ENCODE results near the gene ERVH48-1.
"Not testable (repeated sequence)": the region's sequence is repeated elsewhere in the genome, so short reads cannot be mapped to it uniquely, and the experiment has no call there.

ERVH48-1 gene

DNA sequence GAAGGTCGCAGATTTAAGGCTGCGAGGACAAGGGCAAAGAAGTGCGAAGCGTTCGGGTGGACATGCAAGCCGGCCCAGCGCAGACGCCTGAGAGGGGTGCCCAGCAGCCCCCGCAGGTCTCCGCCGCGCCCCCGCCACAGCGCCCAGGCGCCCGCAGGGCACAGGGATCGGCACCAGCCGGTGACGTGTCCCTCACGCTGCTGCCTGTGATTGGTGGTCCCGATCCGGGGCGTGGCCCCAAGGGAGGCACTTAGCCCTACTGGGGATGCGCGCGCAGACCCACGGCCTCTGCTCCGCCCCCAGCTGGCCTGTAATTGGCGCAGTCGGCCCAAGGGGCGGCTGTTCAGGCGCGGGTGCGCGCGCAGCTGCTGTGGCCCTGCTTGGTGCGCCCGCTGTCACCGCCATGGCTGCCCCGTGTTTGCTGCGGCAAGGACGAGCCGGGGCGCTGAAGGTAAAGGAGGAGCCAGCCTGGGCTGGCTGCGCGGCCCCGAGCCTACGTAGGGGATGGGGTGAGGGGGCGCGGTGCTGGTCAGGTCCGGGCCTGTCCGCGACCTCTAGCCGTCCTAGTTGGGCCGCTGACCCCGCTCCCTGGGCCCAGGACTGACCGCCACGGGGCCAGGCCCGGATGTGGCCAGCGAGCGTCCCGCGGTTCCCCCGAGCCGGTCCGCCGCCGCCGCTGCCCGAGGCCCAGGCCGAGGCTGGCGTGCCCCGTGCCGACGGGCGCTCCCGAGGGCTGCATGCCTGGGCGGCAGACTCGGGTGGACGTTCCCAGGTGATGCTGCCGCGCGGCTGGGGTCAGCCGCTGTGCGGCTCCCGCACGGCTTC lies 32.3 kb downstream of the ERVH48-1 start, which contains the start of gene NDUFV3:
Gene NDUFV3, plus strand, starts transcription at position 379 of the 825 bp plus-strand sequence. Its CDS starts 25 bp downstream, at position 404.
- Histone ChIP-seq H3K27ac (ENCODE audit: low read length) (peak within 1 kb of the TSS; percentile 92), H3K9ac (ENCODE audit: low read depth, low read length) (peak within 1 kb of the TSS; percentile 89; the same call in 1 of the 2 replicates), H3K4me1 (ENCODE audit: insufficient read depth, low read length) (no peaks in the 10 kb centered on the region; the same call in 1 of the 2 replicates), H3K4me3 (ENCODE audit: low read length) (peak within 1 kb of the TSS; percentile 97), H3K9me3 (ENCODE audit: insufficient read depth, low read depth, low read length) (no peaks in the 10 kb centered on the region), H3K27me3 (ENCODE audit: insufficient read depth, low read length) (no peaks in the 10 kb centered on the region), H3K36me3 (ENCODE audit: insufficient read depth, low read depth, low read length) (peaks cover 22% of the 10 kb centered on the region)

- no peaks in the 10 kb centered on the region; the same call in 1 of the 2 replicates for H3K4me1 ChIP-seq (ENCODE audit: insufficient read depth, low read length)
- peak overlapping the region; percentile 89; the same call in 1 of the 2 replicates for H3K9ac ChIP-seq (ENCODE audit: low read depth, low read length)
- H3K27ac ChIP-seq (ENCODE audit: low read length), result peak overlapping the region; percentile 92
- H3K27me3 ChIP-seq (ENCODE audit: insufficient read depth, low read length), result no peaks in the 10 kb centered on the region
- peak overlapping the region; percentile 97 for H3K4me3 ChIP-seq (ENCODE audit: low read length)
- no peaks in the 10 kb centered on the region for H3K9me3 ChIP-seq (ENCODE audit: insufficient read depth, low read depth, low read length)
- peaks cover 16% of the 10 kb centered on the region for H3K36me3 ChIP-seq (ENCODE audit: insufficient read depth, low read depth, low read length)
These were observed 32.9 kb downstream of the ERVH48-1 start for GRCh38 chr21:42892582-42892930.

GRCh38 chr21:42887326-42887725 lies 38.1 kb downstream of the ERVH48-1 start:
- Histone ChIP-seq H3K27me3 (ENCODE audit: insufficient read depth, low read length) (no peaks in the 10 kb centered on the region), H3K27ac (ENCODE audit: low read length) (no peak overlapping the region), H3K4me1 (ENCODE audit: insufficient read depth, low read length) (no peaks in the 10 kb centered on the region; the same call in 1 of the 2 replicates), H3K36me3 (ENCODE audit: insufficient read depth, low read depth, low read length) (no peaks in the 10 kb centered on the region), H3K9me3 (ENCODE audit: insufficient read depth, low read depth, low read length) (no peaks in the 10 kb centered on the region), H3K4me3 (ENCODE audit: low read length) (no peak overlapping the region), H3K9ac (ENCODE audit: low read depth, low read length) (no peak overlapping the region)

DNA sequence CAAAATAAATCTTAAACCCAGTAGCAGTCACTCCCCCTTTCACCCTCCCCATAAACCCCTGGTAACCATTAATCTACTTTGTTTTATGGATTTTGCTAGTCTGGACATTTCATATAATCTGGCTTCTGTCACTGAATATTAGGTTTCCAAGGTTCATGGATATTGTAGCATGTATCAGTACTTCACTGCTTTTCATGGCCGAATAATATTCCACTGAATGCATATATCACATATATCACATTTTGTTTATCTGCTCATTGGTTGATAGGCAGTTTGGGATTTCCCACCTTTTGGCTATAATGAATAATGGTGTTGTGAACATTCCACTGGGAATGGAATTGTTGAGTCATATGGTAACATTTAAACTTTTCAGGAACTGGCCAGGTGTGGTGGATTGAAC lies 41.5 kb downstream of the ERVH48-1 start:
- no peak overlapping the region for H3K9ac ChIP-seq (ENCODE audit: low read depth, low read length)
- H3K9me3 ChIP-seq (ENCODE audit: insufficient read depth, low read depth, low read length), result no peaks in the 10 kb centered on the region
- H3K27ac ChIP-seq (ENCODE audit: low read length), result no peak overlapping the region
- no peaks in the 10 kb centered on the region for H3K36me3 ChIP-seq (ENCODE audit: insufficient read depth, low read depth, low read length)
- no peaks in the 10 kb centered on the region for H3K27me3 ChIP-seq (ENCODE audit: insufficient read depth, low read length)
- 0 out of 2 replicates have a peak, but pooled peaks cover 2% of the 10 kb centered on the region for H3K4me1 ChIP-seq (ENCODE audit: insufficient read depth, low read length)
- no peak overlapping the region for H3K4me3 ChIP-seq (ENCODE audit: low read length)

- H3K4me3 ChIP-seq (ENCODE audit: low read length), result peak overlapping the region; percentile 95
- H3K36me3 ChIP-seq (ENCODE audit: insufficient read depth, low read depth, low read length), result peaks cover 17% of the 10 kb centered on the region
- H3K27me3 ChIP-seq (ENCODE audit: insufficient read depth, low read length), result no peaks in the 10 kb centered on the region
- H3K4me1 ChIP-seq (ENCODE audit: insufficient read depth, low read length), result 0 out of 2 replicates have a peak, but pooled peaks cover 5% of the 10 kb centered on the region
- H3K9ac ChIP-seq (ENCODE audit: low read depth, low read length), result peak overlapping the region; percentile 89
- H3K27ac ChIP-seq (ENCODE audit: low read length), result no peak overlapping the region
- H3K9me3 ChIP-seq (ENCODE audit: insufficient read depth, low read depth, low read length), result no peaks in the 10 kb centered on the region
These were observed 45.1 kb downstream of the ERVH48-1 start for GRCh38 chr21:42880352-42880751.

DNA sequence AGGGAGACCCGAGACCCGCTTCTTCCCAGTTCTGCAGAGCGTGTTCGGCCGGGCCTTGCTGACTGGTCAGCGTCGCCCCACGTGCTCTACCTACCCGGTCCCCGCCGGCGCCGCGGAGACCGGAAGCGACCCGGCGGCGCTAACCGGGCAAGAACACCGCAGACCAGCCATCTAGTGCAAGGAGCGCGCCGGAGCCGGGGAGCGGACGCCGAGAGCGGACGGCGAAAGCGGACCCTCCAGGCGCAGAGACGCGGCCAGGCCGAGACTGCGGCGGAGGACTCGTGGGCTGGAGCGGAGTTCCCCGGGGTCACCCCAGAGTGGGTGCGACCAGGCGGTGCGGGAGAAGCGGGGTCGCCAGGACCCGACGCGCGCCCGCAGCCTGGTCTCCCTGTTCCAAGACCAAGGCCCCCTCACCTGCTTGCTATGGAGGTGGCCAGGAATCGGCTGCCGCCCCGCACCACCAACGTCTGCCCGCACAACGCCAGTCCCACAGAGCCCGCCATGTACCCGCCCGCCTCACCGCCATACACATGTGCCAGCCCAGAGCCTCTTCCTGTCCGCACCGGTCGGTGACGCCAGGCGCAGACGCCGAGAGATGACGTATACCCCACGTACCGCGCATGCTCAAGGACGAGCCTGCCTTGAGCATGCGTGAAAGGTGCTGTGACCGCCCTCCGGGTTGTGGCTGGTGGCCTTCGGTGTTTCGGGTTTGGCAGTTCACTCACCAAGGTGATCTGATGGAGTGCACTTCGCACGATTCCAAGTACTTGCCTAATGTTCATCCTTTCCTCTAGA lies 46.2 kb downstream of the ERVH48-1 start, which contains the start of gene WDR4:
Gene WDR4, minus strand, starts transcription at position 547 of the 795 bp plus-strand sequence. Its CDS starts 44 bp downstream, at position 503.
- no peaks in the 10 kb centered on the region for H3K9me3 ChIP-seq (ENCODE audit: insufficient read depth, low read depth, low read length)
- H3K27me3 ChIP-seq (ENCODE audit: insufficient read depth, low read length), result no peaks in the 10 kb centered on the region

GRCh38 chr21:42878678-42878992 lies 46.8 kb downstream of the ERVH48-1 start:
- Histone ChIP-seq H3K27me3 (ENCODE audit: insufficient read depth, low read length) (no peaks in the 10 kb centered on the region), H3K9ac (ENCODE audit: low read depth, low read length) (peak overlapping the region; percentile 89), H3K9me3 (ENCODE audit: insufficient read depth, low read depth, low read length) (no peaks in the 10 kb centered on the region), H3K36me3 (ENCODE audit: insufficient read depth, low read depth, low read length) (peaks cover 33% of the 10 kb centered on the region), H3K4me3 (ENCODE audit: low read length) (peak overlapping the region; percentile 95), H3K4me1 (ENCODE audit: insufficient read depth, low read length) (0 out of 2 replicates have a peak, but pooled peaks cover 5% of the 10 kb centered on the region), H3K27ac (ENCODE audit: low read length) (peak overlapping the region; percentile 55)

More for the DNA sequence above, 46.2 kb downstream of the ERVH48-1 start, which contains the start of gene WDR4:
- H3K4me3 ChIP-seq (ENCODE audit: low read length), result peak within 1 kb of the TSS; percentile 95
- H3K36me3 ChIP-seq (ENCODE audit: insufficient read depth, low read depth, low read length), result peaks cover 28% of the 10 kb centered on the region
- H3K4me1 ChIP-seq (ENCODE audit: insufficient read depth, low read length), result 0 out of 2 replicates have a peak, but pooled peaks cover 5% of the 10 kb centered on the region
- H3K27ac ChIP-seq (ENCODE audit: low read length), result peak within 1 kb of the TSS; percentile 55
- H3K9ac ChIP-seq (ENCODE audit: low read depth, low read length), result peak within 1 kb of the TSS; percentile 89

GRCh38 chr21:42875811-42876210 lies 49.6 kb downstream of the ERVH48-1 start:
- H3K9me3 ChIP-seq (ENCODE audit: insufficient read depth, low read depth, low read length); H3K4me3 ChIP-seq (ENCODE audit: low read length); H3K9ac ChIP-seq (ENCODE audit: low read depth, low read length); H3K4me1 ChIP-seq (ENCODE audit: insufficient read depth, low read length); H3K27me3 ChIP-seq (ENCODE audit: insufficient read depth, low read length); H3K27ac ChIP-seq (ENCODE audit: low read length): not testable (repeated sequence)
- H3K36me3 ChIP-seq (ENCODE audit: insufficient read depth, low read depth, low read length), result peaks cover 61% of the 10 kb centered on the region

DNA sequence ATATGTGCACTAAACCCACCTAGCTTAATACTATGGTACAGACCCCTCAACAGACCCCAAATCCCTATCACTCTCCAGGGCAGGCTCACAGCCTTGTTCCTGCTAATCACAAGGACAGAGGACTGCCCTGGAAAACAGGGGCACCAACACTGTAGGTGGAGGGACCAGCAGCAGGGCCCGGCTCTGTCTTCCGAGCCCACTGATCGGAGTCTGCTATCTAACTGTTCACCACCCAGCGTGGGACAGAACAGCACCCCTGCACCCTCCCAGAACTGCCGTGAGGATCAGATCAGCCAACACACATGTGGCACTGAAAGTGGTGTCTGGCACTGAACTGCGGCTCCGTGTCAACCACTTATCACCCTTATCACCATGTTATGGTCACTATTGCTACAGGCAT lies 52.3 kb downstream of the ERVH48-1 start:
- Histone ChIP-seq H3K9ac (ENCODE audit: low read depth, low read length) (no peak overlapping the region), H3K36me3 (ENCODE audit: insufficient read depth, low read depth, low read length) (peaks cover 88% of the 10 kb centered on the region)

DNA sequence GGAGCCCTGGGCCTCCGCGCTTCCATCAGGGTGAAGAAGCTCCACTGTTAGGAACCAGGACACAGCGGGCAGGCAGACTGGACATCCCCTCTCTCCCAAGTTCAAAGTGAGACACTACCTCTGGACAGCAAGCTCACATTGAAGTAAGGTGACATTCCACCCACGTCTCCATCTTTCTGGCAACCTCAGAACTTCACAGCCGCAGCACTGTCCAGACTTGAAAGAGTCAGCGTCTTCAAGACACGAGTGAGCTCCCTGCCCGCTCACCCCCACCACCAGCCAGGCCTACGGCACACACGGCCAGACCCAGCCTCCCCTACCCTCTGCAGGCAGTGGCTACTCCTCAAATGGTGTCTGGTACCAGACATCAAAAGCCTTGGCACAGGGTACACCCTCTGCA lies 57.2 kb downstream of the ERVH48-1 start:
- Histone ChIP-seq H3K9ac (ENCODE audit: low read depth, low read length) (no peak overlapping the region), H3K27me3 (ENCODE audit: insufficient read depth, low read length) (no peaks in the 10 kb centered on the region), H3K9me3 (ENCODE audit: insufficient read depth, low read depth, low read length) (no peaks in the 10 kb centered on the region), H3K4me3 (ENCODE audit: low read length) (no peak overlapping the region), H3K36me3 (ENCODE audit: insufficient read depth, low read depth, low read length) (peaks cover 91% of the 10 kb centered on the region), H3K27ac (ENCODE audit: low read length) (no peak overlapping the region), H3K4me1 (ENCODE audit: insufficient read depth, low read length) (no peaks in the 10 kb centered on the region)

More for the DNA sequence above, 52.3 kb downstream of the ERVH48-1 start:
- Histone ChIP-seq H3K4me1 (ENCODE audit: insufficient read depth, low read length) (0 out of 2 replicates have a peak, but pooled peaks cover under 1% of the 10 kb centered on the region), H3K9me3 (ENCODE audit: insufficient read depth, low read depth, low read length) (no peaks in the 10 kb centered on the region), H3K27me3 (ENCODE audit: insufficient read depth, low read length) (no peaks in the 10 kb centered on the region), H3K4me3 (ENCODE audit: low read length) (no peak overlapping the region), H3K27ac (ENCODE audit: low read length) (no peak overlapping the region)

All from iPS-20b (cell line).